HEK293 (cell line): ENCODE results near the gene GAS1.

Experiments used
- CTCF ChIA-PET: fragments of 350-600 bp; formaldehyde crosslinking; extraction: SDS; loops from one replicate; lab custom pipeline; 2021; ENCODE audit warnings: antibody characterized with exemption; lab: Yijun Ruan, JAX
- POLR2A ChIA-PET: fragments of 300-600 bp; formaldehyde crosslinking; extraction: SDS; loops from one replicate; lab custom pipeline; 2020; ENCODE audit warnings: antibody characterized with exemption, inconsistent platforms; lab: Yijun Ruan, JAX
- H3K27ac ChIP-seq: fragments of 200-500 bp; sonication (Bioruptor generic); 2 replicates; pipeline ENCODE4 v1.5.1; 2014; ENCODE audit warnings: low read depth, low read length, control low read depth, inconsistent platforms; ENCODE audit errors: extremely low read depth
- H3K36me3 ChIP-seq, 2 experiments: fragments of 200-500 bp in 1 of 2; sonication (Bioruptor generic) in 1 of 2; 1 replicate in 1 of 2; 2 replicates in 1 of 2; pipeline ENCODE4 v1.5.1; 2014 to 2017; ENCODE audit warnings: inconsistent platforms in 2 of 2, low read length in 2 of 2; ENCODE audit not compliant: control insufficient read depth in 2 of 2, insufficient read depth in 1 of 2
- H3K4me1 ChIP-seq: fragments of 200-500 bp; sonication (Bioruptor generic); 2 replicates; pipeline ENCODE4 v1.5.1; 2014; ENCODE audit warnings: mild to moderate bottlenecking, low read length, inconsistent platforms; ENCODE audit not compliant: control insufficient read depth, insufficient read depth
- H3K4me3 ChIP-seq: 2 replicates; pipeline ENCODE4 v1.5.1; 2011; ENCODE audit warnings: low read depth, mild to moderate bottlenecking, control low read depth, low read length, moderate library complexity
- H3K9me3 ChIP-seq: fragments of 200-500 bp; sonication (Bioruptor generic); 2 replicates; pipeline ENCODE4 v1.5.1; 2014; ENCODE audit warnings: low read depth, low read length, inconsistent platforms; ENCODE audit not compliant: control insufficient read depth, insufficient read depth
- GFI1B ChIP-seq: fragments of 450-650 bp; formaldehyde crosslinking; IDR thresholded peaks from 2 replicates; pipeline ENCODE4 v1.5.1; 2016; ENCODE audit warnings: missing biosample characterization, missing genetic modification characterization
- GLI4 ChIP-seq: fragments of 450-650 bp; formaldehyde crosslinking; IDR thresholded peaks from 2 replicates; pipeline ENCODE4 v1.5.1; 2016; ENCODE audit warnings: missing biosample characterization, missing genetic modification characterization
- KLF1 ChIP-seq: fragments of 450-650 bp; formaldehyde crosslinking; IDR thresholded peaks from 2 replicates; pipeline ENCODE4 v1.5.1; 2016; ENCODE audit warnings: missing biosample characterization, missing genetic modification characterization
- ZFP37 ChIP-seq: fragments of 450-650 bp; formaldehyde crosslinking; IDR thresholded peaks from 2 replicates; pipeline ENCODE4 v1.5.1; 2016; ENCODE audit warnings: missing biosample characterization, missing genetic modification characterization
- ZNF132 ChIP-seq: fragments of 450-650 bp; formaldehyde crosslinking; IDR thresholded peaks from 2 replicates; pipeline ENCODE4 v1.5.1; 2017; ENCODE audit warnings: missing biosample characterization, missing genetic modification characterization, borderline replicate concordance
- ZNF16 ChIP-seq: fragments of 450-650 bp; formaldehyde crosslinking; IDR thresholded peaks from 2 replicates; pipeline ENCODE4 v1.5.1; 2016; ENCODE audit warnings: low read depth, missing biosample characterization, missing genetic modification characterization
- ZNF239 ChIP-seq: fragments of 450-650 bp; formaldehyde crosslinking; IDR thresholded peaks from 2 replicates; pipeline ENCODE4 v1.5.1; 2016; ENCODE audit warnings: missing biosample characterization, missing genetic modification characterization
- ZNF302 ChIP-seq: fragments of 450-650 bp; formaldehyde crosslinking; IDR thresholded peaks from 2 replicates; pipeline ENCODE4 v1.5.1; 2016; ENCODE audit warnings: missing biosample characterization, missing genetic modification characterization, low read depth
- ZNF555 ChIP-seq: fragments of 450-650 bp; formaldehyde crosslinking; conservative IDR thresholded peaks from 2 replicates; pipeline ENCODE4 v1.5.1; 2017; ENCODE audit warnings: missing biosample characterization, mild to moderate bottlenecking, missing genetic modification characterization, inconsistent platforms
- ZNF654 ChIP-seq: fragments of 450-650 bp; formaldehyde crosslinking; IDR thresholded peaks from 2 replicates; pipeline ENCODE4 v1.5.1; 2016; ENCODE audit warnings: low read depth, missing biosample characterization, missing genetic modification characterization
- TF ChIP-seq, protein P1 (sequence below): fragments of 450-650 bp; formaldehyde crosslinking; IDR thresholded peaks from 2 replicates; pipeline ENCODE4 v1.5.1; 2016; ENCODE audit warnings: missing biosample characterization, missing genetic modification characterization
- TF ChIP-seq, protein P2 (sequence below): fragments of 450-650 bp; formaldehyde crosslinking; IDR thresholded peaks from 2 replicates; pipeline ENCODE4 v1.5.1; 2016; ENCODE audit warnings: missing biosample characterization, missing genetic modification characterization, low read depth
- TF ChIP-seq, protein P3 (sequence below): fragments of 450-650 bp; formaldehyde crosslinking; IDR thresholded peaks from 2 replicates; pipeline ENCODE4 v1.5.1; 2016; ENCODE audit warnings: missing biosample characterization, missing genetic modification characterization
- TF ChIP-seq, protein P4 (sequence below): fragments of 450-650 bp; formaldehyde crosslinking; IDR thresholded peaks from 2 replicates; pipeline ENCODE4 v1.5.1; 2016; ENCODE audit warnings: missing biosample characterization, missing genetic modification characterization
- TF ChIP-seq, protein P5 (sequence below): fragments of 450-650 bp; formaldehyde crosslinking; IDR thresholded peaks from 2 replicates; pipeline ENCODE4; 2016; ENCODE audit warnings: missing biosample characterization, missing genetic modification characterization
- TF ChIP-seq, protein P6 (sequence below): fragments of 450-650 bp; formaldehyde crosslinking; IDR thresholded peaks from 2 replicates; pipeline ENCODE4 v1.5.1; 2016; ENCODE audit warnings: missing biosample characterization, missing genetic modification characterization

GAS1 gene

DNA sequence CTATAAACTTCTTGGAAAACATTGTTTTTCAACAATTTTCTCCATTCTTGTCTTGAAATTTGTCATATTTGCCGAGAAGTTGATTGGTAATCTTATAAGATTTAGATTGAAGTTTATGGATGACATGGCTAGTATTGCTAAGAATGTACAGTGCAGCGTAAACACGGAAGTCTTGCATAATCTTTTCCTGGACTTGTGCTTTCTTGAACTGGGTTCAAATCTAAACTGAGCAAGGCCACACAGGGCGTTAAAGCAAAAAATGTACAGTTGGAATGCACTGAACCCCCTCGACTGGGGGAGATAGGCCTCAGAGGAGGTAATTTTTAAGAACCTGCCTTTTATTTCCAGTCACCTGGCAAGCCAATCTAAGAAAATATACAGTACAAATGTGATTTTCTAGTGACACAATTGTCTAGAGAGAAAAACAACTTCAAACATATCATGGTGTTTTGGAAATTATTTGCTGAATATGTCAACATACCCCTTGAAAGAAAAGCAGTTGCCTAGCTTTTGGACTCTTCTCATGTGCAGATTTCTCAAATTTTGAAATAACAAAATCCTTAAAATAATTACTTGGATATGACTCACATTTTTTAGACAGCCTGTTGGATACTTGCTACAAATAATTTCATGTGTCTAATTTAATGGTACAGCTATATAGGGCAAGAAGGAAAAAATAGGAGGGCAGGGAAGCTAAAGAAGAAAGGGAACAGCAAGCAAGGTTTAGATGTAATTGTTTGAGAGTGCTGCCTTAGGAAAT, 18.5 kb upstream of the GAS1 start:
- Histone ChIP-seq H3K27ac (no peak overlapping the region), H3K4me3 (no peak overlapping the region), H3K4me1 (peaks cover 3% of the 10 kb centered on the region; the same call in 1 of the 2 replicates), H3K36me3 (no peaks in the 10 kb centered on the region), H3K9me3 (no peaks in the 10 kb centered on the region)
- ChIA-PET CTCF (interaction anchor here (1.0 kb wide), 1 partner anchor 10 kb away, joined by 5 read pairs; no protein-coding TSS in a partner anchor), POLR2A (no interaction called here)
- TF ChIP-seq, protein P1, sequence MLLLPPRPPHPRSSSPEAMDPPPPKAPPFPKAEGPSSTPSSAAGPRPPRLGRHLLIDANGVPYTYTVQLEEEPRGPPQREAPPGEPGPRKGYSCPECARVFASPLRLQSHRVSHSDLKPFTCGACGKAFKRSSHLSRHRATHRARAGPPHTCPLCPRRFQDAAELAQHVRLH (tag by site-specific recombination) = no peak
- TF ChIP-seq ZFP37 (tag by site-specific recombination) = no peak
- no peak for TF ChIP-seq ZNF302 (tag by site-specific recombination)
- no peak for TF ChIP-seq KLF1 (tag by site-specific recombination)
- TF ChIP-seq ZNF555 = no peak
- TF ChIP-seq, protein P2, sequence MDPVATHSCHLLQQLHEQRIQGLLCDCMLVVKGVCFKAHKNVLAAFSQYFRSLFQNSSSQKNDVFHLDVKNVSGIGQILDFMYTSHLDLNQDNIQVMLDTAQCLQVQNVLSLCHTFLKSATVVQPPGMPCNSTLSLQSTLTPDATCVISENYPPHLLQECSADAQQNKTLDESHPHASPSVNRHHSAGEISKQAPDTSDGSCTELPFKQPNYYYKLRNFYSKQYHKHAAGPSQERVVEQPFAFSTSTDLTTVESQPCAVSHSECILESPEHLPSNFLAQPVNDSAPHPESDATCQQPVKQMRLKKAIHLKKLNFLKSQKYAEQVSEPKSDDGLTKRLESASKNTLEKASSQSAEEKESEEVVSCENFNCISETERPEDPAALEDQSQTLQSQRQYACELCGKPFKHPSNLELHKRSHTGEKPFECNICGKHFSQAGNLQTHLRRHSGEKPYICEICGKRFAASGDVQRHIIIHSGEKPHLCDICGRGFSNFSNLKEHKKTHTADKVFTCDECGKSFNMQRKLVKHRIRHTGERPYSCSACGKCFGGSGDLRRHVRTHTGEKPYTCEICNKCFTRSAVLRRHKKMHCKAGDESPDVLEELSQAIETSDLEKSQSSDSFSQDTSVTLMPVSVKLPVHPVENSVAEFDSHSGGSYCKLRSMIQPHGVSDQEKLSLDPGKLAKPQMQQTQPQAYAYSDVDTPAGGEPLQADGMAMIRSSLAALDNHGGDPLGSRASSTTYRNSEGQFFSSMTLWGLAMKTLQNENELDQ (tag by site-specific recombination) = no peak
- no peak for TF ChIP-seq GFI1B
- TF ChIP-seq ZNF239 (tag by site-specific recombination) = no peak
- TF ChIP-seq, protein P3, sequence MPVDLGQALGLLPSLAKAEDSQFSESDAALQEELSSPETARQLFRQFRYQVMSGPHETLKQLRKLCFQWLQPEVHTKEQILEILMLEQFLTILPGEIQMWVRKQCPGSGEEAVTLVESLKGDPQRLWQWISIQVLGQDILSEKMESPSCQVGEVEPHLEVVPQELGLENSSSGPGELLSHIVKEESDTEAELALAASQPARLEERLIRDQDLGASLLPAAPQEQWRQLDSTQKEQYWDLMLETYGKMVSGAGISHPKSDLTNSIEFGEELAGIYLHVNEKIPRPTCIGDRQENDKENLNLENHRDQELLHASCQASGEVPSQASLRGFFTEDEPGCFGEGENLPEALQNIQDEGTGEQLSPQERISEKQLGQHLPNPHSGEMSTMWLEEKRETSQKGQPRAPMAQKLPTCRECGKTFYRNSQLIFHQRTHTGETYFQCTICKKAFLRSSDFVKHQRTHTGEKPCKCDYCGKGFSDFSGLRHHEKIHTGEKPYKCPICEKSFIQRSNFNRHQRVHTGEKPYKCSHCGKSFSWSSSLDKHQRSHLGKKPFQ (tag by site-specific recombination) = no peak
- TF ChIP-seq, protein P4, sequence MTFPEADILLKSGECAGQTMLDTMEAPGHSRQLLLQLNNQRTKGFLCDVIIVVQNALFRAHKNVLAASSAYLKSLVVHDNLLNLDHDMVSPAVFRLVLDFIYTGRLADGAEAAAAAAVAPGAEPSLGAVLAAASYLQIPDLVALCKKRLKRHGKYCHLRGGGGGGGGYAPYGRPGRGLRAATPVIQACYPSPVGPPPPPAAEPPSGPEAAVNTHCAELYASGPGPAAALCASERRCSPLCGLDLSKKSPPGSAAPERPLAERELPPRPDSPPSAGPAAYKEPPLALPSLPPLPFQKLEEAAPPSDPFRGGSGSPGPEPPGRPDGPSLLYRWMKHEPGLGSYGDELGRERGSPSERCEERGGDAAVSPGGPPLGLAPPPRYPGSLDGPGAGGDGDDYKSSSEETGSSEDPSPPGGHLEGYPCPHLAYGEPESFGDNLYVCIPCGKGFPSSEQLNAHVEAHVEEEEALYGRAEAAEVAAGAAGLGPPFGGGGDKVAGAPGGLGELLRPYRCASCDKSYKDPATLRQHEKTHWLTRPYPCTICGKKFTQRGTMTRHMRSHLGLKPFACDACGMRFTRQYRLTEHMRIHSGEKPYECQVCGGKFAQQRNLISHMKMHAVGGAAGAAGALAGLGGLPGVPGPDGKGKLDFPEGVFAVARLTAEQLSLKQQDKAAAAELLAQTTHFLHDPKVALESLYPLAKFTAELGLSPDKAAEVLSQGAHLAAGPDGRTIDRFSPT (tag by site-specific recombination) = no peak
- no peak for TF ChIP-seq ZNF132 (tag by site-specific recombination)
- TF ChIP-seq GLI4 (tag by site-specific recombination) = no peak
- TF ChIP-seq ZNF16 = no peak
- TF ChIP-seq, protein P5, sequence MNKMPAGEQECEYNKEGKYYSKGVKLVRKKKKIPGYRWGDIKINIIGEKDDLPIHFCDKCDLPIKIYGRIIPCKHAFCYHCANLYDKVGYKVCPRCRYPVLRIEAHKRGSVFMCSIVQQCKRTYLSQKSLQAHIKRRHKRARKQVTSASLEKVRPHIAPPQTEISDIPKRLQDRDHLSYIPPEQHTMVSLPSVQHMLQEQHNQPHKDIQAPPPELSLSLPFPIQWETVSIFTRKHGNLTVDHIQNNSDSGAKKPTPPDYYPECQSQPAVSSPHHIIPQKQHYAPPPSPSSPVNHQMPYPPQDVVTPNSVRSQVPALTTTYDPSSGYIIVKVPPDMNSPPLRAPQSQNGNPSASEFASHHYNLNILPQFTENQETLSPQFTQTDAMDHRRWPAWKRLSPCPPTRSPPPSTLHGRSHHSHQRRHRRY = no peak
- TF ChIP-seq ZNF654 (tag by site-specific recombination) = no peak
- TF ChIP-seq, protein P6, sequence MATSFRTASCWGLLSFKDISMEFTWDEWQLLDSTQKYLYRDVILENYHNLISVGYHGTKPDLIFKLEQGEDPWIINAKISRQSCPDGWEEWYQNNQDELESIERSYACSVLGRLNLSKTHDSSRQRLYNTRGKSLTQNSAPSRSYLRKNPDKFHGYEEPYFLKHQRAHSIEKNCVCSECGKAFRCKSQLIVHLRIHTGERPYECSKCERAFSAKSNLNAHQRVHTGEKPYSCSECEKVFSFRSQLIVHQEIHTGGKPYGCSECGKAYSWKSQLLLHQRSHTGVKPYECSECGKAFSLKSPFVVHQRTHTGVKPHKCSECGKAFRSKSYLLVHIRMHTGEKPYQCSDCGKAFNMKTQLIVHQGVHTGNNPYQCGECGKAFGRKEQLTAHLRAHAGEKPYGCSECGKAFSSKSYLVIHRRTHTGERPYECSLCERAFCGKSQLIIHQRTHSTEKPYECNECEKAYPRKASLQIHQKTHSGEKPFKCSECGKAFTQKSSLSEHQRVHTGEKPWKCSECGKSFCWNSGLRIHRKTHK (tag by site-specific recombination) = no peak
